Esophagus muscularis mucosa (tissue), 4 donors: ENCODE data around the gene MSS51. TPM values are rescaled to one million over a fixed set of nuclear protein-coding genes. Genes with fewer than 3 reads are reported as not detected.

ENCODE experiments used
- DNase-seq: peaks from one replicate; pipeline ENCODE4 v3.0.0-alpha.2; 2017; ENCODE audit errors: extremely low spot score
- H3K27ac ChIP-seq, 4 donors: fragments of 200-600 bp; sonication (generic); replicated peaks in 1 of 4; 1 replicate in 3 of 4; 2 replicates in 1 of 4; pipeline ENCODE4 v1.5.1; 2016 to 2019; ENCODE audit warnings: mild to moderate bottlenecking in 1 of 4
- H3K27me3 ChIP-seq, 4 donors: fragments of 200-600 bp; sonication (generic); one replicate each; pipeline versions ENCODE4 v1.5.1 to v1.6.0; 2016 to 2019
- H3K36me3 ChIP-seq, 4 donors: fragments of 200-600 bp; sonication (generic); one replicate each; pipeline ENCODE4 v1.5.1; 2016 to 2019
- H3K4me1 ChIP-seq, 4 donors: fragments of 200-600 bp; sonication (generic); one replicate each; pipeline ENCODE4 v1.5.1; 2016 to 2019
- H3K4me3 ChIP-seq, 4 donors: fragments of 200-600 bp; sonication (generic); 1 replicate in 2 of 4; 2 replicates in 2 of 4; pipeline ENCODE4 v1.5.1; 2016 to 2019; ENCODE audit warnings: mild to moderate bottlenecking in 4 of 4, moderate library complexity in 1 of 4
- H3K9me3 ChIP-seq, 4 donors: fragments of 200-600 bp; sonication (generic); 1 replicate in 3 of 4; 2 replicates in 1 of 4; pipeline ENCODE4 v1.5.1; 2016 to 2019
- CTCF ChIP-seq, 3 experiments: fragments of 200-600 bp in 2 of 3; fragments of 450-650 bp in 1 of 3; sonication (generic) in 2 of 3; IDR thresholded peaks; one replicate each; pipeline ENCODE4 v1.5.1; 2017 to 2019; ENCODE audit warnings: antibody characterized with exemption in 3 of 3, mild to moderate bottlenecking in 2 of 3, moderate library complexity in 1 of 3
- EP300 ChIP-seq: sonication (generic); formaldehyde crosslinking; IDR thresholded peaks from one replicate; pipeline ENCODE4 v1.6.1; 2017; ENCODE audit warnings: antibody characterized with exemption
- POLR2A ChIP-seq: fragments of 450-650 bp; IDR thresholded peaks from one replicate; pipeline ENCODE4 v1.6.1; 2017; ENCODE audit warnings: antibody characterized with exemption, moderate library complexity, mild to moderate bottlenecking, low read depth
- POLR2AphosphoS5 ChIP-seq, 2 donors: sonication (generic); formaldehyde crosslinking; IDR thresholded peaks; one replicate each; pipeline ENCODE4 v1.6.1; 2017; ENCODE audit warnings: antibody characterized with exemption in 2 of 2
- WGBS: methylation state at CpG from one replicate; pipeline ENCODE4 v1.1.5; 2018; 5-methylcytosine and 5-hydroxymethylcytosine counted together
- intact Hi-C: fragments of 100-400 bp; cut with DNase I; formaldehyde crosslinking; loops from one replicate; pipeline ENCODE4 v1.15.1; 2023
- total RNA-seq, 4 donors: library from RNA; depleted of rRNA; stranded (reverse); fragments of >200 nt; gene quantifications; one replicate each; pipeline versions ENCODE4 v1.1.0 to v1.2.1, GENCODE V29; 2016

MSS51 gene
- total RNA-seq, 4 donors from 2014 or later = 0.83 to 2.7 (median 1.4) TPM

- no peak for TF ChIP-seq POLR2AphosphoS5 (IDR thresholded peaks at IDR 0.05)
- TF ChIP-seq EP300 = no peak
- no peak for TF ChIP-seq CTCF (IDR thresholded peaks at IDR 0.05)
- TF ChIP-seq POLR2A = no peak
- 91% methylated on average over 2 of the region's 2 CpGs for WGBS
- H3K4me3 ChIP-seq = no peak overlapping the region
- DNase-seq = no peak
- no peak overlapping the region for H3K27ac ChIP-seq
- no peaks in the 10 kb centered on the region for H3K27me3 ChIP-seq
- intact Hi-C loops = no loop called here
- peaks cover 4 to 85% (median 38%) of the 10 kb centered on the region in 4 donors for H3K36me3 ChIP-seq
- no peaks in the 10 kb centered on the region for H3K9me3 ChIP-seq
- peaks cover 11 to 37% (median 31%) of the 10 kb centered on the region in 4 donors for H3K4me1 ChIP-seq
These were observed 33.8 kb upstream of the MSS51 start for GRCh38 chr10:73467206-73467605.

- peaks cover 4 to 79% (median 34%) of the 10 kb centered on the region in 4 donors for H3K36me3 ChIP-seq
These were observed 32.8 kb upstream of the MSS51 start for GRCh38 chr10:73465978-73466726.

GRCh38 chr10:73460897-73461296 lies 27.5 kb upstream of the MSS51 start:
- no peak for DNase-seq
- Histone ChIP-seq H3K27ac (no peak overlapping the region), H3K9me3 (no peaks in the 10 kb centered on the region), H3K4me3 (no peak overlapping the region), H3K27me3 (no peaks in the 10 kb centered on the region), H3K36me3 (peaks cover 0 to 65% (median 30%) of the 10 kb centered on the region in 4 donors), H3K4me1 (peaks cover 0 to 9% (median 9%) of the 10 kb centered on the region in 4 donors)
- WGBS = 100% methylated on average over 4 of the region's 4 CpGs
- TF ChIP-seq EP300 (no peak), POLR2A (no peak), POLR2AphosphoS5 (IDR thresholded peaks at IDR 0.05) (no peak), CTCF (IDR thresholded peaks at IDR 0.05) (no peak)
- intact Hi-C loops = no loop called here

More at GRCh38 chr10:73465978-73466726, 32.8 kb upstream of the MSS51 start:
- DNase-seq = no peak
- Histone ChIP-seq H3K27me3 (no peaks in the 10 kb centered on the region), H3K27ac (no peak overlapping the region), H3K4me3 (no peak overlapping the region), H3K4me1 (peaks cover 11 to 29% (median 24%) of the 10 kb centered on the region in 4 donors), H3K9me3 (no peaks in the 10 kb centered on the region)
- TF ChIP-seq POLR2AphosphoS5 (IDR thresholded peaks at IDR 0.05) (no peak), EP300 (no peak), CTCF (IDR thresholded peaks at IDR 0.05) (no peak), POLR2A (no peak)
- intact Hi-C loops = no loop called here
- 63% methylated on average over 2 of the region's 2 CpGs for WGBS

GRCh38 chr10:73459683-73460314 lies 26.4 kb upstream of the MSS51 start:
- H3K36me3 ChIP-seq = peaks cover 0 to 61% (median 26%) of the 10 kb centered on the region in 4 donors
- no peaks in the 10 kb centered on the region for H3K4me1 ChIP-seq
- H3K27me3 ChIP-seq = no peaks in the 10 kb centered on the region
- no peak overlapping the region for H3K27ac ChIP-seq
- H3K4me3 ChIP-seq = no peak overlapping the region
- no peaks in the 10 kb centered on the region for H3K9me3 ChIP-seq
- TF ChIP-seq POLR2A (no peak), CTCF (IDR thresholded peaks at IDR 0.05) (no peak), POLR2AphosphoS5 (IDR thresholded peaks at IDR 0.05) (no peak), EP300 (no peak)
- DNase-seq = no peak
- 83% methylated on average over 6 of the region's 6 CpGs for WGBS
- intact Hi-C loops = loop anchor here (5.0 kb wide), 1 partner anchor 33 kb away; no protein-coding TSS in a partner anchor
